HEK293 (cell line): ENCODE measurements around the gene SECISBP2L.

Experiments used
- CTCF ChIA-PET: fragments of 350-600 bp; formaldehyde crosslinking; extraction: SDS; loops from one replicate; lab custom pipeline; 2021; ENCODE audit warnings: antibody characterized with exemption; lab: Yijun Ruan, JAX
- POLR2A ChIA-PET: fragments of 300-600 bp; formaldehyde crosslinking; extraction: SDS; loops from one replicate; lab custom pipeline; 2020; ENCODE audit warnings: antibody characterized with exemption, inconsistent platforms; lab: Yijun Ruan, JAX
- H3K27ac ChIP-seq: fragments of 200-500 bp; sonication (Bioruptor generic); 2 replicates; pipeline ENCODE4 v1.5.1; 2014; ENCODE audit warnings: low read depth, low read length, control low read depth, inconsistent platforms; ENCODE audit errors: extremely low read depth
- H3K36me3 ChIP-seq, 2 experiments: fragments of 200-500 bp in 1 of 2; sonication (Bioruptor generic) in 1 of 2; 1 replicate in 1 of 2; 2 replicates in 1 of 2; pipeline ENCODE4 v1.5.1; 2014 to 2017; ENCODE audit warnings: inconsistent platforms in 2 of 2, low read length in 2 of 2; ENCODE audit not compliant: control insufficient read depth in 2 of 2, insufficient read depth in 1 of 2
- H3K4me1 ChIP-seq: fragments of 200-500 bp; sonication (Bioruptor generic); 2 replicates; pipeline ENCODE4 v1.5.1; 2014; ENCODE audit warnings: mild to moderate bottlenecking, low read length, inconsistent platforms; ENCODE audit not compliant: control insufficient read depth, insufficient read depth
- H3K4me3 ChIP-seq: 2 replicates; pipeline ENCODE4 v1.5.1; 2011; ENCODE audit warnings: low read depth, mild to moderate bottlenecking, control low read depth, low read length, moderate library complexity
- H3K9me3 ChIP-seq: fragments of 200-500 bp; sonication (Bioruptor generic); 2 replicates; pipeline ENCODE4 v1.5.1; 2014; ENCODE audit warnings: low read depth, low read length, inconsistent platforms; ENCODE audit not compliant: control insufficient read depth, insufficient read depth
- ATF2 ChIP-seq: fragments of 450-650 bp; formaldehyde crosslinking; IDR thresholded peaks from 2 replicates; pipeline ENCODE4 v1.5.1; 2016; ENCODE audit warnings: missing biosample characterization, missing genetic modification characterization, low read depth
- ELK4 ChIP-seq: IDR thresholded peaks from 2 replicates; pipeline ENCODE4 v1.6.1; 2011; ENCODE audit warnings: mild to moderate bottlenecking, low read depth, low read length, borderline replicate concordance
- GLIS1 ChIP-seq: fragments of 450-650 bp; formaldehyde crosslinking; IDR thresholded peaks from 2 replicates; pipeline ENCODE4 v1.5.1; 2016; ENCODE audit warnings: missing biosample characterization, missing genetic modification characterization
- KLF16 ChIP-seq: fragments of 450-650 bp; formaldehyde crosslinking; IDR thresholded peaks from 2 replicates; pipeline ENCODE4 v1.5.1; 2017; ENCODE audit warnings: missing biosample characterization, missing genetic modification characterization
- PATZ1 ChIP-seq: fragments of 450-650 bp; formaldehyde crosslinking; IDR thresholded peaks from 2 replicates; pipeline ENCODE4 v1.5.1; 2016; ENCODE audit warnings: missing biosample characterization, missing genetic modification characterization
- PRDM10 ChIP-seq: fragments of 450-650 bp; formaldehyde crosslinking; IDR thresholded peaks from 2 replicates; pipeline ENCODE4 v1.5.1; 2016; ENCODE audit warnings: missing biosample characterization, missing genetic modification characterization
- SCRT1 ChIP-seq: fragments of 450-650 bp; formaldehyde crosslinking; IDR thresholded peaks from 2 replicates; pipeline ENCODE4 v1.5.1; 2016; ENCODE audit warnings: missing biosample characterization, missing genetic modification characterization, borderline replicate concordance
- SP2 ChIP-seq: fragments of 450-650 bp; formaldehyde crosslinking; IDR thresholded peaks from 2 replicates; pipeline ENCODE4 v1.5.1; 2016; ENCODE audit warnings: missing biosample characterization, missing genetic modification characterization
- SP3 ChIP-seq: fragments of 450-650 bp; formaldehyde crosslinking; IDR thresholded peaks from 2 replicates; pipeline ENCODE4 v1.5.1; 2016; ENCODE audit warnings: missing biosample characterization, missing genetic modification characterization
- YY2 ChIP-seq: fragments of 450-650 bp; formaldehyde crosslinking; IDR thresholded peaks from 2 replicates; pipeline ENCODE4 v1.5.1; 2016; ENCODE audit warnings: missing biosample characterization, missing genetic modification characterization
- ZBTB20 ChIP-seq: fragments of 450-650 bp; formaldehyde crosslinking; IDR thresholded peaks from 2 replicates; pipeline ENCODE4 v1.5.1; 2016; ENCODE audit warnings: missing biosample characterization, missing genetic modification characterization
- ZBTB6 ChIP-seq: fragments of 450-650 bp; formaldehyde crosslinking; IDR thresholded peaks from 2 replicates; pipeline ENCODE4 v1.5.1; 2017; ENCODE audit warnings: missing biosample characterization, missing genetic modification characterization
- ZBTB8A ChIP-seq: fragments of 450-650 bp; formaldehyde crosslinking; IDR thresholded peaks from 2 replicates; pipeline ENCODE4 v1.5.1; 2016; ENCODE audit warnings: missing biosample characterization, missing genetic modification characterization
- ZEB2 ChIP-seq: fragments of 450-650 bp; formaldehyde crosslinking; IDR thresholded peaks from 2 replicates; pipeline ENCODE4 v1.5.1; 2016; ENCODE audit warnings: missing biosample characterization, missing genetic modification characterization
- ZIC2 ChIP-seq: fragments of 450-650 bp; formaldehyde crosslinking; IDR thresholded peaks from 2 replicates; pipeline ENCODE4 v1.5.1; 2016; ENCODE audit warnings: missing biosample characterization, missing genetic modification characterization
- ZNF23 ChIP-seq: fragments of 450-650 bp; formaldehyde crosslinking; IDR thresholded peaks from 2 replicates; pipeline ENCODE4 v1.5.1; 2016; ENCODE audit warnings: missing biosample characterization, missing genetic modification characterization, borderline replicate concordance
- ZNF335 ChIP-seq: fragments of 450-650 bp; formaldehyde crosslinking; conservative IDR thresholded peaks from 2 replicates; pipeline ENCODE4 v1.5.1; 2016; ENCODE audit warnings: missing biosample characterization, missing genetic modification characterization
- ZNF501 ChIP-seq: fragments of 450-650 bp; formaldehyde crosslinking; IDR thresholded peaks from 2 replicates; pipeline ENCODE4 v1.5.1; 2016; ENCODE audit warnings: missing biosample characterization, missing genetic modification characterization
- ZNF600 ChIP-seq: fragments of 450-650 bp; formaldehyde crosslinking; IDR thresholded peaks from 2 replicates; pipeline ENCODE4 v1.5.1; 2016; ENCODE audit warnings: missing biosample characterization, missing genetic modification characterization
- ZNF629 ChIP-seq: fragments of 450-650 bp; formaldehyde crosslinking; IDR thresholded peaks from 2 replicates; pipeline ENCODE4 v1.5.1; 2017; ENCODE audit warnings: missing biosample characterization, missing genetic modification characterization
- ZNF660 ChIP-seq: fragments of 450-650 bp; IDR thresholded peaks from 2 replicates; pipeline ENCODE4 v1.5.1; 2018; ENCODE audit warnings: missing biosample characterization, mild to moderate bottlenecking, missing genetic modification characterization
- ZNF692 ChIP-seq: fragments of 450-650 bp; formaldehyde crosslinking; IDR thresholded peaks from 2 replicates; pipeline ENCODE4 v1.5.1; 2016; ENCODE audit warnings: missing biosample characterization, missing genetic modification characterization
- ZNF785 ChIP-seq: fragments of 450-650 bp; formaldehyde crosslinking; IDR thresholded peaks from 2 replicates; pipeline ENCODE4 v1.5.1; 2016; ENCODE audit warnings: missing biosample characterization, missing genetic modification characterization

SECISBP2L gene

GRCh38 chr15:48963524-48964113 lies 82.6 kb downstream of the SECISBP2L start, which contains the start of gene SHC4 (continued):
- peak; percentile 19; the same call in 1 of the 2 replicates for TF ChIP-seq SP3 (tag by site-specific recombination)
- no peak for TF ChIP-seq ZNF785 (tag by site-specific recombination)
- TF ChIP-seq ZNF23, result no peak
- peak; percentile 67 for TF ChIP-seq SP2 (tag by site-specific recombination)
- TF ChIP-seq ZNF660 (tag by site-specific recombination), result no peak; the same call in 1 of the 2 replicates
- no peak for TF ChIP-seq ELK4
- TF ChIP-seq ZNF629 (tag by site-specific recombination), result peak; percentile 53; the same call in 1 of the 2 replicates
- no peak for TF ChIP-seq ZBTB6 (tag by site-specific recombination)
- no peak for TF ChIP-seq KLF16 (tag by site-specific recombination)
- TF ChIP-seq ATF2 (tag by site-specific recombination), result peak; percentile 13; the same call in 1 of the 2 replicates
- no peak for TF ChIP-seq ZNF692 (tag by site-specific recombination)
- TF ChIP-seq GLIS1 (tag by site-specific recombination), result peak; percentile 12
- 0 out of 2 replicates have a peak, but pooled peaks have one; percentile 15 for TF ChIP-seq PATZ1 (tag by site-specific recombination)
- TF ChIP-seq SCRT1 (tag by site-specific recombination), result no peak
- no peak for TF ChIP-seq YY2 (tag by site-specific recombination)
- 0 out of 2 replicates have a peak, but pooled peaks have one; percentile 47 for TF ChIP-seq ZEB2

GRCh38 chr15:48962662-48963523 lies 83.4 kb downstream of the SECISBP2L start:
- H3K9me3 ChIP-seq, result no peaks in the 10 kb centered on the region
- H3K27ac ChIP-seq, result peak overlapping the region; percentile 49; the same call in 1 of the 2 replicates
- CTCF ChIA-PET, result interaction anchor here (2.3 to 4.6 kb wide), 2 partner anchors 12 to 101 kb away, joined by 19 to 34 read pairs; no protein-coding TSS in a partner anchor
- peak overlapping the region; percentile 44 for H3K4me3 ChIP-seq
- no peaks in the 10 kb centered on the region for H3K4me1 ChIP-seq
- POLR2A ChIA-PET, result interaction anchor here (1.7 kb wide), 1 partner anchor 85 kb away, joined by 13 read pairs; the partner anchor contains the start of gene EID1
- no peaks in the 10 kb centered on the region for H3K36me3 ChIP-seq
- TF ChIP-seq ZBTB20 (peak; percentile 48; the same call in 1 of the 2 replicates), SP3 (tag by site-specific recombination) (0 out of 2 replicates have a peak, but pooled peaks have one; percentile 4), PRDM10 (tag by site-specific recombination) (0 out of 2 replicates have a peak, but pooled peaks have one; percentile 12), ZNF600 (tag by site-specific recombination) (0 out of 2 replicates have a peak, but pooled peaks have one; percentile 28), ZNF501 (tag by site-specific recombination) (no peak), ZBTB8A (tag by site-specific recombination) (peak; percentile 13; the same call in 1 of the 2 replicates), ZNF335 (peak; percentile 38; the same call in 1 of the 2 replicates), SP2 (tag by site-specific recombination) (peak; percentile 23; the same call in 1 of the 2 replicates), ZIC2 (tag by site-specific recombination) (no peak)
